H9 (cell line): Measurements from ENCODE around the gene HOXC12. TPM values are rescaled to one million over a fixed set of nuclear protein-coding genes. Genes with fewer than 3 reads are reported as not detected.

ENCODE experiments used
- DNase-seq: peaks from one replicate; pipeline ENCODE4 v3.0.0-alpha.2; 2017
- H2AFZ ChIP-seq: one replicate; pipeline ENCODE4 v1.6.1; 2013; ENCODE audit warnings: mild to moderate bottlenecking, low read length, control low read depth, moderate library complexity
- H2AK5ac ChIP-seq: 2 replicates; pipeline ENCODE4 v1.6.1; 2013; ENCODE audit warnings: low read length, control low read depth, mixed read lengths; ENCODE audit not compliant: insufficient read length
- H2BK120ac ChIP-seq: one replicate; pipeline ENCODE4 v1.6.1; 2013; ENCODE audit warnings: low read depth, mild to moderate bottlenecking, low read length, control low read depth, inconsistent platforms; ENCODE audit not compliant: poor library complexity, severe bottlenecking
- H2BK12ac ChIP-seq: 2 replicates; pipeline ENCODE4 v1.6.1; 2013; ENCODE audit warnings: low read length, control low read depth, mixed read lengths, low read depth; ENCODE audit not compliant: insufficient read length
- H2BK15ac ChIP-seq: 2 replicates; pipeline ENCODE4 v1.6.1; 2013; ENCODE audit warnings: low read depth, low read length, control low read depth
- H2BK20ac ChIP-seq: one replicate; pipeline ENCODE4 v1.6.1; 2013; ENCODE audit warnings: low read depth, mild to moderate bottlenecking, low read length, control low read depth, inconsistent platforms; ENCODE audit not compliant: poor library complexity, severe bottlenecking
- H2BK5ac ChIP-seq: 2 replicates; pipeline ENCODE4 v1.6.1; 2013; ENCODE audit warnings: low read length, control low read depth, mixed read lengths; ENCODE audit not compliant: insufficient read length
- H3K14ac ChIP-seq: 2 replicates; pipeline ENCODE4 v1.6.1; 2013; ENCODE audit warnings: low read length, control low read depth; ENCODE audit not compliant: insufficient read depth
- H3K18ac ChIP-seq: 2 replicates; pipeline ENCODE4 v1.6.1; 2013; ENCODE audit warnings: low read depth, mild to moderate bottlenecking, mixed read lengths, low read length, control low read depth; ENCODE audit not compliant: insufficient read length
- H3K23ac ChIP-seq: 2 replicates; pipeline ENCODE4 v1.6.1; 2013; ENCODE audit warnings: low read length, control low read depth, mixed read lengths, low read depth; ENCODE audit not compliant: insufficient read length
- H3K23me2 ChIP-seq: 2 replicates; pipeline ENCODE4 v1.6.1; 2013; ENCODE audit warnings: low read depth, mild to moderate bottlenecking, mixed read lengths, low read length, control low read depth; ENCODE audit not compliant: insufficient read length, poor library complexity, severe bottlenecking
- H3K27ac ChIP-seq: 2 replicates; pipeline ENCODE4 v1.5.1; 2013; ENCODE audit warnings: low read length, control low read depth, mixed read lengths, low read depth; ENCODE audit not compliant: insufficient read length
- H3K27me3 ChIP-seq: 2 replicates; pipeline ENCODE4 v1.6.1; 2013; ENCODE audit warnings: low read length, control low read depth, inconsistent platforms; ENCODE audit not compliant: insufficient read depth
- H3K4ac ChIP-seq: 2 replicates; pipeline ENCODE4 v1.6.1; 2013; ENCODE audit warnings: low read depth, mild to moderate bottlenecking, control low read depth, inconsistent platforms, low read length, moderate library complexity
- H3K4me1 ChIP-seq: 2 replicates; pipeline ENCODE4 v1.6.1; 2013; ENCODE audit warnings: low read length, control low read depth, inconsistent platforms; ENCODE audit not compliant: insufficient read depth
- H3K4me2 ChIP-seq: 2 replicates; pipeline ENCODE4 v1.6.1; 2013; ENCODE audit warnings: low read length, control low read depth, mixed read lengths; ENCODE audit not compliant: insufficient read length, insufficient read depth
- H3K56ac ChIP-seq: 2 replicates; pipeline ENCODE4 v1.6.1; 2013; ENCODE audit warnings: low read depth, mild to moderate bottlenecking, mixed read lengths, low read length, control low read depth; ENCODE audit not compliant: insufficient read length
- H3K79me1 ChIP-seq: 2 replicates; pipeline ENCODE4 v1.6.1; 2013; ENCODE audit warnings: low read depth, mild to moderate bottlenecking, moderate library complexity, low read length, control low read depth, inconsistent platforms; ENCODE audit not compliant: insufficient read depth, poor library complexity, severe bottlenecking
- H3K79me2 ChIP-seq: 2 replicates; pipeline ENCODE4 v1.6.1; 2013; ENCODE audit warnings: low read length, control low read depth, inconsistent platforms; ENCODE audit not compliant: insufficient read depth
- H3K9ac ChIP-seq: 2 replicates; pipeline ENCODE4 v1.6.1; 2013; ENCODE audit warnings: low read length, control low read depth, mixed read lengths; ENCODE audit not compliant: insufficient read length; ENCODE audit errors: extremely low read depth
- H3K9me3 ChIP-seq: one replicate; pipeline ENCODE4 v1.6.1; 2013; ENCODE audit warnings: low read depth, low read length, inconsistent platforms; ENCODE audit not compliant: control insufficient read depth
- H3T11ph ChIP-seq: one replicate; pipeline ENCODE4 v1.6.1; 2013; ENCODE audit warnings: mild to moderate bottlenecking, low read length, control low read depth, inconsistent platforms
- H4K20me1 ChIP-seq: one replicate; pipeline ENCODE4 v1.6.1; 2013; ENCODE audit not compliant: control insufficient read depth, insufficient read length, insufficient read depth
- H4K5ac ChIP-seq: 2 replicates; pipeline ENCODE4 v1.6.1; 2013; ENCODE audit warnings: low read depth, mild to moderate bottlenecking, mixed read lengths, low read length, control low read depth; ENCODE audit not compliant: insufficient read length
- H4K8ac ChIP-seq: replicated peaks from 2 replicates; pipeline ENCODE4 v1.6.1; 2013; ENCODE audit warnings: low read length, control low read depth, mixed read lengths, low read depth; ENCODE audit not compliant: insufficient read length
- H4K91ac ChIP-seq: 2 replicates; pipeline ENCODE4 v1.6.1; 2013; ENCODE audit warnings: low read depth, mild to moderate bottlenecking, moderate library complexity, mixed read lengths, low read length, control low read depth; ENCODE audit not compliant: insufficient read length
- H3K27ac Mint-ChIP-seq, 3 experiments: 2 replicates in 2 of 3; 3 replicates in 1 of 3; pipeline ENCODE4 v1.8.0; 2020 to 2021; ENCODE audit warnings: mixed read lengths in 3 of 3, mild to moderate bottlenecking in 1 of 3, moderate library complexity in 1 of 3
- H3K27me3 Mint-ChIP-seq: 2 replicates; pipeline ENCODE4 v1.8.0; 2021; ENCODE audit warnings: low read depth, mild to moderate bottlenecking, moderate library complexity, mixed read lengths
- H3K36me3 Mint-ChIP-seq, 3 experiments: 2 replicates in 2 of 3; 3 replicates in 1 of 3; pipeline ENCODE4 v1.8.0; 2020 to 2021; ENCODE audit warnings: low read depth in 3 of 3, mixed read lengths in 3 of 3; ENCODE audit not compliant: insufficient read depth in 1 of 3
- H3K4me1 Mint-ChIP-seq, 2 experiments: 2 replicates each; pipeline ENCODE4 v1.8.0; 2020; ENCODE audit warnings: mixed read lengths in 2 of 2
- H3K4me3 Mint-ChIP-seq, 2 experiments: 2 replicates in 1 of 2; 3 replicates in 1 of 2; pipeline ENCODE4 v1.8.0; 2020 to 2021; ENCODE audit warnings: mild to moderate bottlenecking in 2 of 2, mixed read lengths in 2 of 2, moderate library complexity in 1 of 2
- H3K9me3 Mint-ChIP-seq, 2 experiments: 2 replicates in 1 of 2; 3 replicates in 1 of 2; pipeline ENCODE4 v1.8.0; 2020; ENCODE audit warnings: mild to moderate bottlenecking in 2 of 2, mixed read lengths in 2 of 2, moderate library complexity in 1 of 2
- WGBS: extraction: QIAGEN DNeasy Blood & Tissue Kit; methylation state at CpG from one replicate; pipeline ENCODE4 v1.1.7; 2013; ENCODE audit warnings: missing lambda C conversion rate, low lambda C conversion rate, mixed read lengths; ENCODE audit not compliant: insufficient read length; ENCODE audit errors: extremely low coverage; 5-methylcytosine and 5-hydroxymethylcytosine counted together
- total RNA-seq: library from RNA; stranded (reverse); gene quantifications from 2 replicates; pipeline ENCODE4 v1.2.1, GENCODE V29; 2021
- TF ChIP-seq, protein P1 (sequence below): fragments of 200-600 bp; sonication (generic); conservative IDR thresholded peaks from 3 replicates; pipeline ENCODE4 v1.8.0; 2021; ENCODE audit warnings: antibody characterized with exemption, mild to moderate bottlenecking

The HOXC12 gene
- total RNA-seq, 1 experiment from 2014 or later, result not detected

DNA sequence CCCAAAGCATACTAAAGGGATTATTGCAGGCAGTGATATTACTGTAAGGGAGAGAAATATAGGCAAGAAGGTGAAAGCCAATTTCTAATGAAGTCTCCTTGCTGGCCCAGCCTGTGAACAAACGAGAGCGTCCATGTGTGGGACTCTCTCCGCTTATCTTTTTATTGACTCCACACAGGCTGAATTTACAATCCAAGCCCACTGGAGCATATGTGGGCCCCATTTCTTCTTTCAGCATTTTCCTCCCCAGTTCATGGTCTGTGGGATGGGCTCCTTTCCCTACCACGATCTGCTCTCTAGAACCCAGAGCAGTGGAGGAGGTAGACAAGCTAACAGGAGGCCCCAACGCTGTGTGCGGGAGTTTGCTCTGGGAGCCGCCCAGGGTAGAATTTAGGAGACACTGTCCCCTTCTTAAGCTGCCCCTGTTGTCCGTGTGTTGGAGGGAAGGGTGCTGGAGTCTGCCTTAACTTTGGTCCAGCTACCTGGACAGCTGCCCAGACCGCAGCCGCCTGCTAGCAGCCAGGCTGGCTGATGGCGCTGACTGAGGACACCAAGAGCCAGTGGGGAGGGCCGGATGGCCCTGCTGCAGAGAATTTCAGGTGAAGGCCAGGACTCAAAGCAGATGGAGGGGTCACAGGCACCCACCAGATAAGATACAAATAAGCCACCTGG lies 15.0 kb downstream of the HOXC12 start:
- Mint-ChIP-seq H3K4me1 (peaks cover 14 to 21% of the 10 kb centered on the region in 2 experiments), H3K36me3 (peaks cover 0 to 5% (median 1%) of the 10 kb centered on the region in 3 experiments; a peak in 2 of 7 replicates), H3K9me3 (peaks cover 2 to 9% of the 10 kb centered on the region in 2 experiments; a peak in 2 of 5 replicates), H3K27ac (no peak overlapping the region), H3K27me3 (peaks cover 100% of the 10 kb centered on the region), H3K4me3 (no peak overlapping the region)
- Histone ChIP-seq H4K91ac (no peak overlapping the region), H3K4ac (no peak overlapping the region), H3K4me2 (no peak overlapping the region), H3K79me2 (no peaks in the 10 kb centered on the region), H2AK5ac (no peak overlapping the region), H3K14ac (no peak overlapping the region), H3K23ac (no peak overlapping the region), H2BK120ac (no peak overlapping the region), H3K27me3 (peaks cover 95% of the 10 kb centered on the region), H3K79me1 (no peaks in the 10 kb centered on the region), H3K9me3 (no peaks in the 10 kb centered on the region), H4K20me1 (no peaks in the 10 kb centered on the region), H3K27ac (no peak overlapping the region), H2AFZ (no peak overlapping the region), H3K9ac (no peak overlapping the region), H3K18ac (no peak overlapping the region), H2BK15ac (no peak overlapping the region), H2BK12ac (no peak overlapping the region), H3K23me2 (no peaks in the 10 kb centered on the region), H3K4me1 (no peaks in the 10 kb centered on the region), H2BK5ac (no peak overlapping the region), H3T11ph (no peak overlapping the region), H3K56ac (no peak overlapping the region), H2BK20ac (no peak overlapping the region), H4K5ac (no peak overlapping the region), H4K8ac (no peak overlapping the region)
- no peak for DNase-seq
- TF ChIP-seq, protein P1, sequence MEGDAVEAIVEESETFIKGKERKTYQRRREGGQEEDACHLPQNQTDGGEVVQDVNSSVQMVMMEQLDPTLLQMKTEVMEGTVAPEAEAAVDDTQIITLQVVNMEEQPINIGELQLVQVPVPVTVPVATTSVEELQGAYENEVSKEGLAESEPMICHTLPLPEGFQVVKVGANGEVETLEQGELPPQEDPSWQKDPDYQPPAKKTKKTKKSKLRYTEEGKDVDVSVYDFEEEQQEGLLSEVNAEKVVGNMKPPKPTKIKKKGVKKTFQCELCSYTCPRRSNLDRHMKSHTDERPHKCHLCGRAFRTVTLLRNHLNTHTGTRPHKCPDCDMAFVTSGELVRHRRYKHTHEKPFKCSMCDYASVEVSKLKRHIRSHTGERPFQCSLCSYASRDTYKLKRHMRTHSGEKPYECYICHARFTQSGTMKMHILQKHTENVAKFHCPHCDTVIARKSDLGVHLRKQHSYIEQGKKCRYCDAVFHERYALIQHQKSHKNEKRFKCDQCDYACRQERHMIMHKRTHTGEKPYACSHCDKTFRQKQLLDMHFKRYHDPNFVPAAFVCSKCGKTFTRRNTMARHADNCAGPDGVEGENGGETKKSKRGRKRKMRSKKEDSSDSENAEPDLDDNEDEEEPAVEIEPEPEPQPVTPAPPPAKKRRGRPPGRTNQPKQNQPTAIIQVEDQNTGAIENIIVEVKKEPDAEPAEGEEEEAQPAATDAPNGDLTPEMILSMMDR, result no peak
- no CpG with 5 or more reads among the region's 12 CpGs for WGBS
